K562 (cell line): ENCODE measurements around the gene TYSND1. TPM values are rescaled to one million over a fixed set of nuclear protein-coding genes. Genes with fewer than 3 reads are reported as not detected.

Source experiments
- ATAC-seq: fragments of 200-7000 bp; cut with Tn5 transposase; 3 replicates; pipeline ENCODE4 v1.9.1; 2020; ENCODE audit warnings: moderate library complexity
- BruUV-seq: library from RNA; stranded (reverse); fragments of 400-500 nt; replicated peaks from 2 replicates; lab custom pipeline; 2021; lab: Mats Ljungman, UMichigan
- CTCF ChIA-PET: fragments of 300-600 bp; formaldehyde crosslinking; extraction: SDS; loops from one replicate; lab custom pipeline; 2021; ENCODE audit warnings: low intra/inter-chr PET ratio; lab: Yijun Ruan, JAX
- POLR2A ChIA-PET: fragments of 300-600, 350-650 bp; sonication (Branson Sonifier 250); formaldehyde crosslinking; extraction: SDS; loops from one replicate; lab custom pipeline; 2021; ENCODE audit warnings: antibody characterized with exemption, inconsistent platforms; lab: Yijun Ruan, JAX
- DNase-seq, 4 experiments: peaks; one replicate each; pipeline versions ENCODE4 v3.0.0 to v3.0.0-alpha.2; 2011 to 2018; ENCODE audit warnings: low spot score in 3 of 4, mixed read lengths in 3 of 4; ENCODE audit errors: extremely low read depth in 1 of 4
- FAIRE-seq: peaks from 2 replicates; lab custom pipeline; 2011; peaks lifted over from hg19 to GRCh38; lab: Jason Lieb, UNC
- H2AFZ ChIP-seq: 2 replicates; pipeline ENCODE4 v1.6.0; 2011; ENCODE audit warnings: low read depth, low read length, control low read depth, inconsistent platforms
- H3K27ac ChIP-seq: fragments of 200-600 bp; 3 replicates; pipeline ENCODE4 v1.8.0; 2011; ENCODE audit warnings: low read depth, mild to moderate bottlenecking, control low read depth, inconsistent platforms, low read length, moderate library complexity, mixed read lengths; ENCODE audit errors: extremely low read depth
- H3K27me3 ChIP-seq, 2 experiments: fragments of 300-600 bp in 1 of 2; 2 replicates in 1 of 2; 3 replicates in 1 of 2; pipeline versions ENCODE4 v1.6.0 to v1.8.0; 2011; ENCODE audit warnings: inconsistent platforms in 2 of 2, low read length in 2 of 2, mild to moderate bottlenecking in 1 of 2, mixed read lengths in 1 of 2, moderate library complexity in 1 of 2; ENCODE audit not compliant: control insufficient read depth in 2 of 2, insufficient read depth in 2 of 2
- H3K36me3 ChIP-seq: fragments of 300-600 bp; 3 replicates; pipeline ENCODE4 v1.8.0; 2011; ENCODE audit warnings: mild to moderate bottlenecking, low read length, inconsistent platforms; ENCODE audit not compliant: control insufficient read depth, insufficient read depth
- H3K4me1 ChIP-seq, 2 experiments: fragments of 200-600 bp in 1 of 2; replicated peaks in 1 of 2; 2 replicates in 1 of 2; 3 replicates in 1 of 2; pipeline versions ENCODE4 v1.5.1 to v1.8.0; 2011; ENCODE audit warnings: inconsistent platforms in 2 of 2, low read length in 2 of 2, mild to moderate bottlenecking in 1 of 2, mixed read lengths in 1 of 2, moderate library complexity in 1 of 2; ENCODE audit not compliant: control insufficient read depth in 2 of 2, insufficient read depth in 2 of 2
- H3K4me2 ChIP-seq: 2 replicates; pipeline ENCODE4 v1.6.1; 2011; ENCODE audit warnings: low read length, control low read depth, inconsistent platforms, mixed read lengths; ENCODE audit not compliant: insufficient read depth
- H3K4me3 ChIP-seq: fragments of 200-600 bp; sonication (generic), shearing (Covaris generic); 2 replicates; pipeline ENCODE4 v1.5.1; 2016; ENCODE audit warnings: control low read depth, inconsistent platforms
- H3K79me2 ChIP-seq: fragments of 200-600 bp; 3 replicates; pipeline ENCODE4 v1.8.0; 2011; ENCODE audit warnings: low read length, inconsistent platforms; ENCODE audit not compliant: control insufficient read depth, insufficient read depth
- H3K9ac ChIP-seq, 2 experiments: 2 replicates each; pipeline versions ENCODE4 v1.6.0 to v1.6.1; 2011; ENCODE audit warnings: low read depth in 2 of 2, low read length in 2 of 2, control low read depth in 1 of 2, inconsistent platforms in 1 of 2, mild to moderate bottlenecking in 1 of 2, mixed read lengths in 1 of 2; ENCODE audit not compliant: insufficient read depth in 1 of 2
- H3K9me1 ChIP-seq: one replicate; pipeline ENCODE4 v1.6.0; 2011; ENCODE audit warnings: inconsistent platforms, mild to moderate bottlenecking, low read length, moderate library complexity; ENCODE audit not compliant: control insufficient read depth, insufficient read depth
- H3K9me3 ChIP-seq: replicated peaks from 2 replicates; pipeline ENCODE4 v1.5.1; 2011; ENCODE audit warnings: low read depth, low read length, inconsistent platforms; ENCODE audit not compliant: control insufficient read depth, insufficient read depth
- H4K20me1 ChIP-seq: replicated peaks from 2 replicates; pipeline ENCODE4 v1.6.1; 2011; ENCODE audit warnings: low read length, inconsistent platforms, mixed read lengths; ENCODE audit not compliant: control insufficient read depth, insufficient read depth
- ATF7 ChIP-seq: fragments of 450-650 bp; IDR thresholded peaks from 2 replicates; pipeline ENCODE4 v1.7.1; 2014; ENCODE audit warnings: mild to moderate bottlenecking, moderate library complexity
- HMG20B ChIP-seq: fragments of 250-450 bp; sonication (Bioruptor Pico); IDR thresholded peaks from 2 replicates; pipeline ENCODE4 v1.5.0; 2021; ENCODE audit warnings: mild to moderate bottlenecking
- SMAD4 ChIP-seq: fragments of 250-450 bp; sonication (Bioruptor Pico); conservative IDR thresholded peaks from 2 replicates; pipeline ENCODE4 v1.8.0; 2021; ENCODE audit warnings: inconsistent platforms, mild to moderate bottlenecking, moderate library complexity
- ZBTB11 ChIP-seq, 3 experiments: fragments of 200-800 bp in 1 of 3; fragments of 250-450 bp in 1 of 3; fragments of 450-650 bp in 1 of 3; sonication (Bioruptor Pico) in 1 of 3; sonication (Bioruptor generic) in 1 of 3; formaldehyde crosslinking in 1 of 3; IDR thresholded peaks; 2 replicates each; pipeline versions ENCODE4 v1.6.1 to v1.8.0; 2016 to 2022; ENCODE audit warnings: mild to moderate bottlenecking in 2 of 3, missing genetic modification characterization in 2 of 3, missing compliant biosample characterization in 1 of 3, moderate library complexity in 1 of 3
- ZNF174 ChIP-seq: fragments of 250-450 bp; sonication (Bioruptor Pico); IDR thresholded peaks from 2 replicates; pipeline ENCODE4 v1.4.0; 2020; ENCODE audit warnings: mild to moderate bottlenecking
- WGBS: fragments of 100-300 bp; shearing (Covaris generic); methylation state at CpG from one replicate; pipeline ENCODE4 v1.1.6; 2016; ENCODE audit warnings: low coverage, mixed read lengths; ENCODE audit not compliant: insufficient coverage; ENCODE audit errors: missing lambda C conversion rate; 5-methylcytosine and 5-hydroxymethylcytosine counted together
- in situ Hi-C: fragments of 300-500 bp; cut with MboI; formaldehyde crosslinking; loops from 4 replicates; pipeline ENCODE4 v1.15.0; 2018; ENCODE audit warnings: inconsistent platforms, mixed read lengths
- intact Hi-C: fragments of 100-400 bp; cut with micrococcal nuclease; formaldehyde crosslinking; loops from 2 replicates; pipeline ENCODE4 v1.14.2; 2022
- polyA plus RNA-seq, 8 experiments: library from polyadenylated mRNA; depleted of rRNA in 4 of 8; stranded (reverse) in 5 of 8; unstranded in 3 of 8; fragments of >200 nt; fragmentation: Nextera tagmentation in 2 of 8; fragmentation: Illumina TruSeq in 1 of 8; extraction: Ambion mirVana in 2 of 8; extraction: Trizol in 1 of 8; gene quantifications; 2 replicates each; pipeline versions ENCODE4 v1.2.1 to v1.2.3, GENCODE V29; 2011 to 2014; ENCODE audit warnings: inconsistent platforms in 1 of 8, missing spikeins in 1 of 8
- total RNA-seq, 7 experiments: library from RNA; depleted of rRNA in 6 of 7; stranded (reverse); fragments of >200 nt in 6 of 7; fragmentation: Illumina TruSeq in 2 of 7; extraction: Trizol in 2 of 7; gene quantifications; 2 replicates each; pipeline versions ENCODE4 v1.2.1 to v1.2.3, GENCODE V29; 2011 to 2021; ENCODE audit warnings: low replicate concordance in 1 of 7

Gene TYSND1
- total and polyA plus RNA-seq, 9 of the 15 experiments (the other 6 are each of a cell fraction or from before 2014, with no cell fraction given), result 0.60 to 2.0 (median 1.3) TPM

GRCh38 chr10:70167246-70167645 lies 20.7 kb upstream of the TYSND1 start (continued):
- TF ChIP-seq ZBTB11 (CRISPR knock-in tag; IDR thresholded peaks at IDR 0.05) (no peak), HMG20B (CRISPR knock-in tag) (no peak), ZNF174 (CRISPR knock-in tag) (no peak)

DNA sequence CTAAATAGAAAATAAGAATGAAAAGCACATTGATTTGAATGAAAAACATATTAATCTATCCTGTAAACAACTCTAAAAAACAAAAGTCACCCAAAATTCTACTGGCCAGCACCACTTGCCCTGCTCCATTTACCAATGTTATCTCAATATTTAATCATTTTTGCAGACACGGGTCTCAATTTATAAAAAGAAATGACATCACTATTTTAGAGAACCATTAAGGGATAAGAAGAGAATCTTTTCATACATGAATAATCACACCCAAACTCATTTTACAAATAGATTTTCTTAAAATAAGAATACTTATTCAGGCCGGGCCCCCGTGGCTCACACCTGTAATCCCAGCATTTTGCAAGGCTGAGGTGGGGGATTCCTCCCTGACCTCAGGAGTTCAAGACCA lies 19.9 kb upstream of the TYSND1 start:
- H3K4me1 ChIP-seq, result peaks cover 2 to 26% of the 10 kb centered on the region in 2 experiments; a peak in 4 of 5 replicates
- in situ Hi-C loops, result no loop called here
- FAIRE-seq, result no peak

More for the DNA sequence above, 19.9 kb upstream of the TYSND1 start:
- no peak for ATAC-seq
- BruUV-seq, result no TSS peak
- TF ChIP-seq ATF7 (peak; percentile 22; the same call in 1 of the 2 replicates), SMAD4 (CRISPR knock-in tag) (no peak)
- CTCF ChIA-PET, result no interaction called here
- 87% methylated on average over 3 of the region's 3 CpGs for WGBS
- Histone ChIP-seq H4K20me1 (peaks cover 61% of the 10 kb centered on the region), H3K79me2 (peaks cover 94% of the 10 kb centered on the region), H3K4me3 (no peak overlapping the region), H2AFZ (no peak overlapping the region), H3K9me3 (peaks cover 3% of the 10 kb centered on the region; the same call in 1 of the 2 replicates), H3K27me3 (no peaks in the 10 kb centered on the region), H3K4me2 (no peak overlapping the region), H3K27ac (no peak overlapping the region), H3K9me1 (peaks cover 3% of the 10 kb centered on the region), H3K36me3 (peaks cover 61% of the 10 kb centered on the region), H3K9ac (no peak overlapping the region)
- no peak for DNase-seq
- POLR2A ChIA-PET, result interaction anchor here (0.6 to 1.7 kb wide), 4 partner anchors 9 to 15 kb away, joined by 3 to 5 read pairs (median 4); no protein-coding TSS in a partner anchor
- intact Hi-C loops, result no loop called here
